Measurements from ENCODE around the gene ZNF441. TPM values are rescaled to one million over a fixed set of nuclear protein-coding genes. Genes with fewer than 3 reads are reported as not detected.

ZNF441 gene
- total RNA-seq (2014; rRNA removed; shearing (Covaris generic)), result 6.3 and 7.4 TPM in 2 replicates

DNA sequence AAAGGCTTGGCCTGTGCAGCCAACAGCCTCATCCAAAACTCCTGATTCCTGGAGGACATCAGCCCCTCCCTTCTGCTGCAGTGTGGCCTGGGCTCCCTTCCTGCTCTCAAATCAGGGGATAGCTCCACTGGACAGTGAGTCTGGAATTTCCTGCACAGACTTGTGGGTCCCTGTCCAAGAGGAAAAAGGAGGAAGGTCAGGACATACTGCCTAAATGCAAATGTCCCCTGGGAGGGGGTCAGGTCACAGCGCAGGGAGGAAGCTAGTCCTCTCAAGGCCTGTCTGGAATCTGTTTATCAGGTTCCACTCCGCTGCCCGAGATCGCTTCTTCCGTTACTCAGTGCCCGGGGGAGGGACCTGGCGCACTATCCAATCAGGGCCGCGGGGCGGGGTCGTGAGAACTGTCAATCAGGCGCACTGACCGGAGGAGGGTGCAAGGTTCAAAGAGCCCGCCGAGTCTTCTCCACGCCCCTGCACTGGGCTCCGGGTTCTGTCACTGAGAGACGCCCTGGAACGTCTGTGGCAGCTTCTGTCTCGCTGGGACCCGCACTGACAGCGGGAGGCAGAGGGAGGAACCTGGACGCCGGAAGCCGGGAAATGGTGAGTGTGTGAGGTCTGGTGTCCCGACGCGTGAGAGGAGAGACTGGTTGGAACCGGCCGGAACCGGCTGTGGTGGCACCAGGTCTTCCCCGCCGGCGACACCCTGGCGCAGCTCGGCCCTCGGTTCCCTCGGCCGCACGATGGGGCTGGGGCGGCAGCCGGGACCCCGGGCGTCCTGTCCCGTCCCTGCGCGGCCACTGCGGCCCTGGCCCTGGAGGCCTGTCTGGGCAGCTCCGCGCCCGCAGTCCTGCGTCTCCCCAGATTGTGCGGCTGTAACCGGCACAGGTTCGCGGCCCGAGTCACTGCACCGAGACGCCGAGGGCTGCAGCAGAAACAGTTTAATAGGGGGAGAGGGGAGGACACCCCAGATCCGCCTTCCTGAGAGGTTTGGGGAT lies at the start of gene ZNF441:
Gene ZNF441 (plus strand): TSS at position 404 of the 995 bp plus-strand sequence. CDS start 194 bp downstream, at position 598.

DNA sequence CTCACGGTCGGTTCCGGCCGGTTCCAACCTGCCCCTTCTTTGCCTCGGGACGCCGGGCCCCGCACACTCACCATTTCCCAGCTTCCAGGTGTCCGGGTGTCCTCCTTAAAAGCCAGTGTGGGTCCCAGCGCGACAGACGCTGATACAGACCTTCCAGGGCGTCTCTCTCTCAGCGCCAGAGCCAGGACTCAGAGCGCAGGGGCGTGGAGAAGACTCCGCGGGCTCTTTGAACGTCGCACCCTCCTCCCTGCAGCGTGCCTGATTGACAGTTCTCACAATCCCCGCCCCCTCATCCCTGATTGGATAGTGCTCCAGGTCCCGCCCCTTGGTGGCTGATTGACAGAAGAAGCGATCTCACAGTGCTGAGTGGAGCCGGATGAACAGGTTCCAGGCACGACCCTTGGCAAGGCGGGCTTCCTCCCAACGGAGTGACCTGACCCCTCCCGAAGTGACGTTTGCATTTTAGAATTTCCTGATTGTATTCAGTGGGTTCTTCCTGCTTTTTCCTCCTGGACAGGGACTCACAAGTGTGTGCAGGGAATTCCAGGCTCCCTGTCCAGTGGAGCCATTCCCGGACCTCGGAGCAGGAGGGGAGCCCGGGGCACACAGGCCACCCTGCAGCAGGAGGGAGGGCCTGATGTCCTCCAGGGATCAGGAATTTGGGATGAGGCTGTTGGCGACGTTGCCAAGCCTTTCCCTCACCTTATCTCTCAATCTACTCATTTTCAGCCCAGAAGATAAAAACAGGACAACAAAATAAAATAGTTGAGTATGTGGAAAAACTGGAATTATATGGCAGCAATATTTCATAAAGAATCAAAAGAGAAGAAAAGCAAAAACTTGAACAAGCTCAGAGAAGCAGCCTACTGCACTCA lies 27.8 kb upstream of the ZNF441 start, which contains the start of gene ZNF823:
Gene ZNF823 (minus strand): TSS at position 201 of the 875 bp plus-strand sequence. CDS start 127 bp downstream, at position 74.

DNA sequence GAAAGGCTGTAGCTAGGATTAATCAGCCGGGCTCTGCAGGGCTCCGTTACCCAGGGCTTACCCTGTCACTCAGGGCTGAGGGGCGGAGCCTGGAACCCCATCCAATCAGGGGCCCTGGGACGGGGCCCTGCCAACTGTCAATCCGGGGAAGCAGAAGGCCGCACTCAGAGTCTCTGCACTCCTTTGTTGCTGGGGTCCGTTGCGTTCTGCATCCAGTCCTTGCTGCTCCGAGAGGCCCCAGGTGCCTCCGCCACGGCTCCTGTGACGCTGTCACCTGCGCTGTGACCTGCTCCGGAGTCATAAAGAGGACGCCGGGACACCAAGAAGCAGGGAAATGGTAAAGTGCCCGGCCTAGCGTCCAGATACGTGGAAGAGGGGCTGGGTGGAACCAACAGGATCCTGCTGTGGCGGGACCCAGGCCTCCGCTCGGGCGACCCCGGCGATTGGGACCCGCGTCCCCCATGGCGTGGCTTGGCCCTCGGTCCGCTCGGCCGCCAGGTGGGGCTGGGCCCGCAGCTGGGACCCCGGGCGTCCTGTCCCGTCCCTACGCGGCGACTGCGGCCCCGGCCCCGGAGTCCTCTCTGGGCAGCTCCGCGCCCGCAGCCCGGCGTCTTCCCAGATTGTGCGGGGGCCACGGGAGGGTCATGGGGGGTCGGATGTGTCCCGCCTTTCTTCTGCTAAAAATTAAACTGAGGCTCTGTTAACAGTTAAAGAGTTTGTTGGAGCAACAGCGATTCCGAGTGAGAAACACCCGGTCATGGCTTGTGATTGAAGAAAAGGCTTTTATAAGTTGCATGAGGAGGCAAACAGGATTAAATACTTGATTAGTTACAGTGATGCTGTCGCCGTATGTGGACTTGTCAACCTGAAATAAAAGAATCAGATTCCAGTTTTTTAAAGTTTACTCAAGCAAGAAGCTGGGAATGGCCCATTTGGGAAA lies 31.9 kb downstream of the ZNF441 start, which contains the start of gene ZNF491:
Gene ZNF491 (plus strand): TSS at position 133 of the 940 bp plus-strand sequence. CDS start 7,431 bp downstream, outside the sequence.

DNA sequence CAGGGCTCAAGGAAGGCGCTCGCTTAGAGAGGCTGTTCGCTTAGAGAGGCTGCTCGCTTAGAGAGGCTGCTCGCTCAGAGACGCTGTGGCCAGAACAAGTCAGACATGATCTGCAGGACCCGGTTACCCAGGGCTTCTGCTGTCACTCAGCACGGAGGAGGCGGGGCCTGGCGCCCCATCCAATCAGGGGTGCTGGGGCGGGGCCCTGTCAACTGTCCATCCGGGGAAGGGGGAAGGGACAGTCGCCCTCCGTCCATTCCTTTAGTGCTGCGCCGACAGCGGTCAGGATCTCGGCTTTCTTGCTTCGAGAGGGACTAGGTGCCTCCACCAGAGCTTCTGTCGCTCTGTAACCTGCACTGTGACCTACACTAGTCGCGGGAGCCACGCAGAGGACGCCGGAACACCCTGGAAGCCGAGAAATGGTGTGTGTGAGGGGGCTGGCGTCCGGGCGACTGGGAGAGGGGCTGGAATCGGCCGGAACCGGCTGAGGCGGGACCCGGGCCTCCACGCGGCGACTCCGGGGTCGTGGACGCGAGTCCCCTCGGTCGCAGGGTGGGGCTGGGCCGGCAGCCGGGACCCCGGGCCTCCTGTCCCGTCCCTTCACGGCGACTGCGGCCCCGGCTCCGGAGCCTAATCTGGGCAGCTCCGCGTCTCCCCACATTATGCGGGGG lies 47.4 kb downstream of the ZNF441 start, which contains the start of gene ZNF440:
Gene ZNF440 (plus strand): TSS at position 245 of the 671 bp plus-strand sequence. CDS start 175 bp downstream, at position 420.

Other genes with a start within 250 kb of the ZNF441 start
- gene ECSIT, start 237.9 kb upstream of the ZNF441 start, total RNA-seq (2014; rRNA removed; shearing (Covaris generic)), result 95.5 and 112 TPM in 2 replicates
- not detected in 2 replicates for gene CNN1, start 228.1 kb upstream of the ZNF441 start, total RNA-seq (2014; rRNA removed; shearing (Covaris generic))
- 96.8 and 100 TPM in 2 replicates for gene ELOF1, start 207.8 kb upstream of the ZNF441 start, total RNA-seq (2014; rRNA removed; shearing (Covaris generic))
- gene ACP5, start 189.4 kb upstream of the ZNF441 start, total RNA-seq (2014; rRNA removed; shearing (Covaris generic)), result 10.3 and 14.0 TPM in 2 replicates
- gene ZNF627, start 169.5 kb upstream of the ZNF441 start, total RNA-seq (2014; rRNA removed; shearing (Covaris generic)), result 5.2 and 6.0 TPM in 2 replicates
- gene ZNF823, start 28.1 kb upstream of the ZNF441 start, total RNA-seq (2014; rRNA removed; shearing (Covaris generic)), result 0.87 and 1.4 TPM in 2 replicates
- 0.38 and 0.82 TPM in 2 replicates for gene ZNF491, start 31.5 kb downstream of the ZNF441 start, total RNA-seq (2014; rRNA removed; shearing (Covaris generic))
- 8.4 and 12.0 TPM in 2 replicates for gene ZNF440, start 47.3 kb downstream of the ZNF441 start, total RNA-seq (2014; rRNA removed; shearing (Covaris generic))
- gene ZNF439, start 81.7 kb downstream of the ZNF441 start, total RNA-seq (2014; rRNA removed; shearing (Covaris generic)), result 1.5 and 1.9 TPM in 2 replicates
- 6.0 and 6.7 TPM in 2 replicates for gene ZNF69, start 120.8 kb downstream of the ZNF441 start, total RNA-seq (2014; rRNA removed; shearing (Covaris generic))
- gene ZNF700, start 158.1 kb downstream of the ZNF441 start, total RNA-seq (2014; rRNA removed; shearing (Covaris generic)), result 7.3 and 11.8 TPM in 2 replicates
- 0.19 and 0.42 TPM in 2 replicates for gene ZNF763, start 198.0 kb downstream of the ZNF441 start, total RNA-seq (2014; rRNA removed; shearing (Covaris generic))

Data from A375 (cell line).